IMR-90 (cell line): ENCODE measurements around the gene VPS4B. TPM values are rescaled to one million over a fixed set of nuclear protein-coding genes. Genes with fewer than 3 reads are reported as not detected.

Source experiments
- ATAC-seq: fragments of 200-7000 bp; cut with Tn5 transposase; 2 replicates; pipeline ENCODE4 v1.9.1; 2020; ENCODE audit warnings: low read depth, mild to moderate bottlenecking, moderate library complexity
- BruUV-seq: library from RNA; stranded (reverse); fragments of 400-500 nt; replicated peaks from 2 replicates; lab custom pipeline; 2021; lab: Mats Ljungman, UMichigan
- CTCF ChIA-PET: fragments of 300-600 bp; formaldehyde crosslinking; extraction: SDS; loops from one replicate; lab custom pipeline; 2021; ENCODE audit warnings: antibody characterized with exemption; lab: Yijun Ruan, JAX
- POLR2A ChIA-PET: fragments of 300-600 bp; sonication (Branson Sonifier 250); formaldehyde crosslinking; loops from one replicate; lab custom pipeline; 2022; ENCODE audit warnings: antibody characterized with exemption; ENCODE audit not compliant: unreplicated experiment; lab: Charles Lee
- DNase-seq: peaks from one replicate; pipeline ENCODE4 v3.0.0; 2013
- H2AFZ ChIP-seq: replicated peaks from 2 replicates; pipeline ENCODE3; 2013; ENCODE audit warnings: low read length, mild to moderate bottlenecking; ENCODE audit not compliant: poor library complexity
- H2AK5ac ChIP-seq: 2 replicates; pipeline ENCODE4 v1.6.1; 2013; ENCODE audit warnings: low read depth, low read length, inconsistent platforms
- H2AK9ac ChIP-seq: replicated peaks from 2 replicates; pipeline ENCODE3; 2013; ENCODE audit warnings: mild to moderate bottlenecking, low read depth, low read length, moderate library complexity; ENCODE audit not compliant: poor library complexity
- H2BK120ac ChIP-seq: 2 replicates; pipeline ENCODE4 v1.6.1; 2013; ENCODE audit warnings: low read depth, low read length, inconsistent platforms
- H2BK15ac ChIP-seq: 3 replicates; pipeline ENCODE4 v1.6.1; 2013; ENCODE audit warnings: low read depth, low read length, inconsistent platforms
- H2BK20ac ChIP-seq: 2 replicates; pipeline ENCODE4 v1.6.1; 2013; ENCODE audit warnings: low read depth, mild to moderate bottlenecking, inconsistent platforms, low read length, moderate library complexity
- H2BK5ac ChIP-seq: 2 replicates; pipeline ENCODE4 v1.6.1; 2013; ENCODE audit warnings: mild to moderate bottlenecking, low read depth, low read length, inconsistent platforms; ENCODE audit not compliant: poor library complexity, severe bottlenecking
- H3K14ac ChIP-seq: replicated peaks from 2 replicates; pipeline ENCODE4 v1.6.1; 2013; ENCODE audit warnings: low read depth, low read length, inconsistent platforms
- H3K18ac ChIP-seq: 2 replicates; pipeline ENCODE4 v1.6.1; 2013; ENCODE audit warnings: low read depth, low read length, control low read depth
- H3K23ac ChIP-seq: 2 replicates; pipeline ENCODE4 v1.6.1; 2013; ENCODE audit warnings: low read depth, low read length, inconsistent platforms
- H3K27ac ChIP-seq: 2 replicates; pipeline ENCODE4 v1.5.1; 2013; ENCODE audit warnings: mild to moderate bottlenecking, control low read depth, low read length; ENCODE audit not compliant: insufficient read depth
- H3K27me3 ChIP-seq: 2 replicates; pipeline ENCODE4 v1.6.1; 2013; ENCODE audit warnings: low read length; ENCODE audit not compliant: control insufficient read depth, insufficient read depth
- H3K36me3 ChIP-seq: 2 replicates; pipeline ENCODE4 v1.6.1; 2013; ENCODE audit warnings: low read length, mixed read lengths; ENCODE audit not compliant: control insufficient read depth, insufficient read depth
- H3K4ac ChIP-seq: 2 replicates; pipeline ENCODE4 v1.6.1; 2013; ENCODE audit warnings: low read depth, low read length, inconsistent platforms
- H3K4me1 ChIP-seq: 2 replicates; pipeline ENCODE4 v1.6.1; 2013; ENCODE audit warnings: low read length, mixed read lengths; ENCODE audit not compliant: control insufficient read depth, insufficient read depth
- H3K4me2 ChIP-seq: 2 replicates; pipeline ENCODE4 v1.6.1; 2013; ENCODE audit warnings: low read depth, mild to moderate bottlenecking, control low read depth, low read length, moderate library complexity
- H3K4me3 ChIP-seq: 2 replicates; pipeline ENCODE4 v1.5.1; 2013; ENCODE audit warnings: low read depth, mild to moderate bottlenecking, control low read depth, low read length, moderate library complexity; ENCODE audit not compliant: insufficient read depth
- H3K56ac ChIP-seq: 2 replicates; pipeline ENCODE4 v1.6.1; 2013; ENCODE audit warnings: low read length, inconsistent platforms; ENCODE audit not compliant: insufficient read depth; ENCODE audit errors: extremely low read depth
- H3K79me1 ChIP-seq, 2 experiments: 2 replicates each; pipeline ENCODE4 v1.6.1; 2013; ENCODE audit warnings: low read length in 2 of 2, inconsistent platforms in 1 of 2, low read depth in 1 of 2
- H3K9ac ChIP-seq: 2 replicates; pipeline ENCODE4 v1.6.1; 2013; ENCODE audit warnings: low read depth, low read length, control low read depth
- H3K9me1 ChIP-seq: 2 replicates; pipeline ENCODE4 v1.6.1; 2013; ENCODE audit warnings: low read length, inconsistent platforms; ENCODE audit not compliant: insufficient read depth
- H3K9me3 ChIP-seq: 2 replicates; pipeline ENCODE4 v1.6.1; 2013; ENCODE audit warnings: low read length; ENCODE audit not compliant: control insufficient read depth, insufficient read depth
- H4K20me1 ChIP-seq: 2 replicates; pipeline ENCODE4 v1.6.1; 2013; ENCODE audit warnings: low read length, inconsistent platforms; ENCODE audit not compliant: insufficient read depth
- H4K5ac ChIP-seq: 2 replicates; pipeline ENCODE4 v1.6.1; 2013; ENCODE audit warnings: mild to moderate bottlenecking, low read depth, low read length, control low read depth
- H4K8ac ChIP-seq, 2 experiments: 2 replicates each; pipeline ENCODE4 v1.6.1; 2013; ENCODE audit warnings: low read depth in 2 of 2, low read length in 2 of 2, control low read depth in 1 of 2, inconsistent platforms in 1 of 2
- H4K91ac ChIP-seq: 2 replicates; pipeline ENCODE4 v1.6.1; 2013; ENCODE audit warnings: low read depth, low read length, inconsistent platforms; ENCODE audit not compliant: insufficient read depth
- BHLHE40 ChIP-seq: fragments of 150-350 bp; IDR thresholded peaks from 2 replicates; pipeline ENCODE4 v1.6.1; 2016; ENCODE audit warnings: mild to moderate bottlenecking, low read depth, low read length
- CEBPB ChIP-seq: IDR thresholded peaks from 2 replicates; pipeline ENCODE4 v1.6.1; 2012; ENCODE audit warnings: low read depth, low read length, improper control_type of control experiment
- CHD1 ChIP-seq: IDR thresholded peaks from 2 replicates; pipeline ENCODE4 v1.6.1; 2012; ENCODE audit warnings: low read depth, low read length, improper control_type of control experiment
- CTCF ChIP-seq: conservative IDR thresholded peaks from 2 replicates; pipeline ENCODE4 v1.5.1; 2012; ENCODE audit warnings: mild to moderate bottlenecking, low read depth, low read length, improper control_type of control experiment
- ELK1 ChIP-seq: fragments of 150-350 bp; IDR thresholded peaks from 2 replicates; pipeline ENCODE4 v1.6.1; 2016; ENCODE audit warnings: low read depth, mild to moderate bottlenecking, low read length, moderate library complexity, borderline replicate concordance
- FOS ChIP-seq: fragments of 150-350 bp; IDR thresholded peaks from 2 replicates; pipeline ENCODE4 v1.6.1; 2016; ENCODE audit warnings: low read depth, low read length
- MAFK ChIP-seq: IDR thresholded peaks from 2 replicates; pipeline ENCODE4 v1.6.1; 2012; ENCODE audit warnings: low read depth, low read length, improper control_type of control experiment
- MAZ ChIP-seq: IDR thresholded peaks from 2 replicates; pipeline ENCODE4 v1.6.1; 2012; ENCODE audit warnings: low read depth, mild to moderate bottlenecking, low read length, improper control_type of control experiment, moderate library complexity, borderline replicate concordance
- MXI1 ChIP-seq: IDR thresholded peaks from 2 replicates; pipeline ENCODE4 v1.6.1; 2012; ENCODE audit warnings: low read depth, mild to moderate bottlenecking, low read length, moderate library complexity, borderline replicate concordance
- NFE2L2 ChIP-seq: fragments of 150-350 bp; IDR thresholded peaks from 2 replicates; pipeline ENCODE4 v1.6.1; 2016; ENCODE audit warnings: low read depth, mild to moderate bottlenecking, low read length
- POLR2A ChIP-seq: IDR thresholded peaks from 2 replicates; pipeline ENCODE4 v1.6.1; 2012; ENCODE audit warnings: mild to moderate bottlenecking, low read depth, low read length
- RAD21 ChIP-seq: IDR thresholded peaks from 2 replicates; pipeline ENCODE4 v1.6.1; 2012; ENCODE audit warnings: low read length, improper control_type of control experiment
- RCOR1 ChIP-seq: IDR thresholded peaks from 2 replicates; pipeline ENCODE4 v1.6.1; 2012; ENCODE audit warnings: mild to moderate bottlenecking, low read length, improper control_type of control experiment; ENCODE audit not compliant: insufficient replicate concordance
- RFX5 ChIP-seq: IDR thresholded peaks from 2 replicates; pipeline ENCODE4 v1.8.0; 2012; ENCODE audit warnings: low read depth, mild to moderate bottlenecking, low read length, moderate library complexity
- SMC3 ChIP-seq: fragments of 150-350 bp; IDR thresholded peaks from 2 replicates; pipeline ENCODE4 v1.6.1; 2016; ENCODE audit warnings: low read depth, mild to moderate bottlenecking, antibody characterized with exemption, low read length, moderate library complexity
- USF2 ChIP-seq: fragments of 150-350 bp; IDR thresholded peaks from 2 replicates; pipeline ENCODE4 v1.6.1; 2017; ENCODE audit warnings: mild to moderate bottlenecking, antibody characterized with exemption, low read length, low read depth
- WGBS, 2 experiments: methylation state at CpG; one replicate each; pipeline versions ENCODE4 v1.1.5 to v1.1.7; 2013; ENCODE audit warnings: missing lambda C conversion rate in 2 of 2; ENCODE audit not compliant: insufficient read length in 1 of 2; ENCODE audit errors: extremely low coverage in 2 of 2; 5-methylcytosine and 5-hydroxymethylcytosine counted together
- dilution Hi-C: fragments of 300-500 bp; cut with HindIII; formaldehyde crosslinking; loops from one replicate; pipeline ENCODE4 v1.14.3; 2018; ENCODE audit warnings: low sequenced_read_pairs; ENCODE audit not compliant: unreplicated experiment
- in situ Hi-C: fragments of 300-500 bp; cut with MboI; formaldehyde crosslinking; loops from 3 replicates; pipeline ENCODE4 v1.14.3; 2019; ENCODE audit warnings: low sequenced_read_pairs, inconsistent platforms, mixed read lengths
- intact Hi-C: fragments of 100-400 bp; cut with micrococcal nuclease; formaldehyde crosslinking; loops from 2 replicates; pipeline ENCODE4 v1.10.0; 2022
- polyA plus RNA-seq, 3 experiments: library from polyadenylated mRNA; depleted of rRNA; stranded (reverse); fragments of >200 nt; gene quantifications; 2 replicates each; pipeline ENCODE4 v1.2.3, GENCODE V29; 2012; ENCODE audit warnings: low replicate concordance in 1 of 3
- total RNA-seq: library from RNA; depleted of rRNA; stranded (reverse); fragments of >200 nt; gene quantifications from 2 replicates; pipeline ENCODE4 v1.2.3, GENCODE V29; 2012

VPS4B gene
- total and polyA plus RNA-seq, 2 of the 4 experiments (the other 2 are of a cell fraction): 16.2 to 31.5 TPM

- H3K18ac ChIP-seq: no peak overlapping the region
- dilution Hi-C loops: no loop called here
- ATAC-seq: no peak
- H3K23ac ChIP-seq: no peak overlapping the region
- H3K27me3 ChIP-seq: no peaks in the 10 kb centered on the region
- no peak overlapping the region for H2AK9ac ChIP-seq
- in situ Hi-C loops: no loop called here
- H3K4me3 ChIP-seq: no peak overlapping the region
- H2BK5ac ChIP-seq: no peak overlapping the region
- H2AFZ ChIP-seq: no peak overlapping the region
- H4K5ac ChIP-seq: no peak overlapping the region
- no peaks in the 10 kb centered on the region for H3K9me3 ChIP-seq
- intact Hi-C loops: no loop called here
- DNase-seq: no peak
- H4K8ac ChIP-seq: no peak overlapping the region
- BruUV-seq: no TSS peak
- H2BK20ac ChIP-seq: no peak overlapping the region
- TF ChIP-seq RCOR1 (no peak), RFX5 (no peak), RAD21 (no peak), POLR2A (no peak), NFE2L2 (no peak), BHLHE40 (no peak), ELK1 (no peak), USF2 (no peak), CTCF (no peak), CHD1 (no peak), FOS (no peak), MAZ (no peak), SMC3 (no peak), MAFK (no peak), MXI1 (no peak), CEBPB (no peak)
- no peak overlapping the region for H3K27ac ChIP-seq
- CTCF ChIA-PET: no interaction called here
- H4K91ac ChIP-seq: no peak overlapping the region
- no peaks in the 10 kb centered on the region; the same call in 1 of the 2 replicates for H3K9me1 ChIP-seq
- no peak overlapping the region for H3K14ac ChIP-seq
- no CpG with 5 or more reads among the region's 4 CpGs for WGBS, 2 experiments
- no peaks in the 10 kb centered on the region for H3K4me1 ChIP-seq
- no peak overlapping the region for H3K4me2 ChIP-seq
- no peak overlapping the region for H2AK5ac ChIP-seq
- no peaks in the 10 kb centered on the region for H4K20me1 ChIP-seq
- H3K56ac ChIP-seq: no peak overlapping the region
- no peak overlapping the region for H2BK120ac ChIP-seq
- H3K4ac ChIP-seq: no peak overlapping the region
- no peaks in the 10 kb centered on the region; the same call in 1 of the 2 replicates for H3K36me3 ChIP-seq
- no peaks in the 10 kb centered on the region for H3K79me1 ChIP-seq
- no peak overlapping the region for H3K9ac ChIP-seq
- no peak overlapping the region for H2BK15ac ChIP-seq
- POLR2A ChIA-PET: no interaction called here
These were observed 27.1 kb upstream of the VPS4B start for GRCh38 chr18:63449426-63449825.
